HG03108 (cell line): ENCODE data around the gene CLSTN1.

Source experiments
- ATAC-seq: cut with Tn5 transposase; IDR thresholded peaks from one replicate; pipeline ENCODE4 v1.9.1; 2021; ENCODE audit warnings: moderate library complexity; ENCODE audit not compliant: unreplicated experiment

CLSTN1 gene

GRCh38 chr1:9852004-9852403 is 28.2 kb upstream of the CLSTN1 start:
- no peak for ATAC-seq

- ATAC-seq, result no peak
Observed at GRCh38 chr1:9850442-9851162, 26.8 kb upstream of the CLSTN1 start.

GRCh38 chr1:9849691-9850441 is 26.1 kb upstream of the CLSTN1 start:
- no peak for ATAC-seq

GRCh38 chr1:9848022-9848421 is 24.3 kb upstream of the CLSTN1 start:
- no peak for ATAC-seq

- no peak for ATAC-seq
Observed at GRCh38 chr1:9847269-9847668, 23.5 kb upstream of the CLSTN1 start.

DNA sequence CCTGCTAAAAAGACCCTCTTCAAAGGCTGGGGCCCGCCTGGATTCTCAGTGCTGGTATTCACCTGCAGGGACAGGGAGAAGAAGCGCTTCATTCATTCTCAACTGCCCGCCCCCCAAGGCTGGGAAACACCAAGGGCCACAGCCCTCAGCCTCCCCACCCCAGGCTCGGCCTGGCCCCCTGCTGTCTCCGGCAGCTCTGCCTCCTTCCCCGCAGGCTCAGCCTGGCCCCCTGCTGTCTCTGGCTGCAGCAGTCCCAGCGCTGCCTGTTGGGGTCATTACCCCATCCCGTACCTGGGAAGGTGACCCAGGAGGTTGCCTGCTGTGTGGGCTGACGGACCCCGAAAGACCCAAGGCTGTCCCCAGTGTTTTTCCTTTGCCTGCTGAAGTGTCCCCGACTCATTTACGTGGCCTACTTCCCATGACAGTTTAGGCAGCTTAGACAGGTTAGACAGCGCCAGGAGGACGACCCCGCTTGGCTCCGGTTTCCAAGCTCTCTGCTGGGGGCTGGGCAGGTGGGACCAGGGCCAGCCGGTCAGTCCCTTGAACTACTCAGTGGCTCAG is 22.9 kb upstream of the CLSTN1 start:
- ATAC-seq, result no peak

- ATAC-seq, result no peak
Observed at GRCh38 chr1:9845914-9846313, 22.1 kb upstream of the CLSTN1 start.

DNA sequence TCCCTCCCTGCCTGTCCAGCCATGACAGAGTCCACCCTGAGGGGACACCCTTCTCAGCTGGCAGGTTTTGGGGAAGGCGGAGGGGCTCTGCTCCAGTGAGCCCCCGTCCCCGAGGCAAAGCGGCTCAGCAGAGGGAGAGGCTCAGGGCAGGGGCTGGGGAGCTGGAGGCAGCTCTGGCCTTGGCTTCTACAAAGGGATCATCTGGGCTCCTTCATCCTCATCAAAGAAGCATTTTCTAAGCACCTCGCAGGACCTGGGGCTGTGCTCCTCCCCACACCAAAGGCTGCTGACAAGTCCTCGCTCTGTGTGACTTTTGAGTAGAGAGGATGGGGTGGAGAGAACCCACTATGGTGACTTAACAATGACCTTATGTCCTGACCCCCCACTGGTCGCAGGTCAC is 21.0 kb upstream of the CLSTN1 start:
- no peak for ATAC-seq

DNA sequence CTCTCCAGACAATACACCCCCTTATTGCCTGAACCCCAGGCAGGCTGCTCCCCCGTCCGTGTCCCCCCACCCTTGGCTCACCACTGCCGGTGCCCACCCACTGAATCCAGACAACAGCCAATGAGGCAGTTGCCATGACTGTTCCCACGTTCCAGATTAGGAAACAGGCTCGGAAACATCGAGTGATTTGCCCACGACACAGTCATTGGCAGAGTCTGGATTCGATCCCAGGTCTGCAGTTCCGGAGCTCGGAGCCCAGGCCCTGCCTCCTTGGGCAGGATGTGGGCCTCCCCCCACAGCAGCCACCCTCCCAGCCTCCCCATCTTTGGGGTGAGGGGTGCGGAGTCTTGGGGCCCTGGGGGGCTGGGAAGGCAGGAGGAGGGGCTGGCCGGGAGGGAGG is 20.3 kb upstream of the CLSTN1 start:
- ATAC-seq, result no peak

DNA sequence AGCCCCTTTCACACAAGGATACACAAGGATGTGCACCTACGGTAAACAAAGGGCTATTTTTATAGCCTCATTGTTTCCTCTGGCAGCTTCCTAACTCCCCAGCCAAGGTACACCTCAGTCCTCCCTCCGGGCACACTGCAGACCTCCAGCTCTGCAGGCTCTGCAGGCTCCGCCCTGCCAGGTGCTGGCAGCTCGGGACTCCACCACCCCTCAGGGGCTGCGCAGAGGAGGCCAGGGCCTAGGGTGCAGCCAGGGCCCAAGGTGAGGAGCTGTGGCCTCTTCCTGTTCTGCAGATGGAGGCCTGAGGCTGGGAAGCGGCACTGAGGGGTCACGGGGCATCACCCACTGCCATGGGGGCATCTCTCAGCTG is 19.8 kb upstream of the CLSTN1 start:
- ATAC-seq, result no peak

- ATAC-seq, result no peak
Observed at GRCh38 chr1:9842781-9843575, 19.2 kb upstream of the CLSTN1 start.

DNA sequence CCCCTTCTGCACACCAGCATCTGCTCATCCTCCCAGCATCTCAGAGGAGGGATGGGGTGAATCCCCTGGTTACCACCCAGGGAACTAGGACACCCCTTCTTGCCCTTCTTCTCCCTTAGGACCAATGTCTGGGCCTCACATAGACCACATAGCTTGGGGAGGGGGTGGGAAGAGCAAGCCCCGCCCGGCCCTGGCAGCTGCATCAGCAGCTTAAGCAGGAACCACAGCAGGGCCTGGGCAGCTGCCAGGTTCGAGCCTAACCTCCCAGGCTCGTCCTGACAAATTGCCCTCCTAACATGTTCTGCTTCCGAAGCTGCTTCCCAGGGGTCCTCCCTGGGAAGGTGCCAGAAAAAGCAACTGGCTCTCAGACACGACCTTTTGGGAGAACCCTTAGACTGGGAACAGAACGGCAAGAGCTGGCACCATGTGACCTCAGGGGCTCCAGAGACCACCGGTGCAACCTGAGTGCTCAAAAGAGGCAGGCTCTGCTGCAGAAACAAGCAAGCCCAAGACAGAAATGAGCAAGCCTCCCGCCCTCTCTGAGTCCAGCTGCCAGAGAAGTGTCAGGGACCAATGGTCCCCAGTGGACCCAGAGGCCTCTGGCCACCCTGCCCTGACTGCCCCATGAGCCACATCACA is 18.4 kb upstream of the CLSTN1 start:
- no peak for ATAC-seq

- no peak for ATAC-seq
Observed at GRCh38 chr1:9841460-9841859, 17.7 kb upstream of the CLSTN1 start.

DNA sequence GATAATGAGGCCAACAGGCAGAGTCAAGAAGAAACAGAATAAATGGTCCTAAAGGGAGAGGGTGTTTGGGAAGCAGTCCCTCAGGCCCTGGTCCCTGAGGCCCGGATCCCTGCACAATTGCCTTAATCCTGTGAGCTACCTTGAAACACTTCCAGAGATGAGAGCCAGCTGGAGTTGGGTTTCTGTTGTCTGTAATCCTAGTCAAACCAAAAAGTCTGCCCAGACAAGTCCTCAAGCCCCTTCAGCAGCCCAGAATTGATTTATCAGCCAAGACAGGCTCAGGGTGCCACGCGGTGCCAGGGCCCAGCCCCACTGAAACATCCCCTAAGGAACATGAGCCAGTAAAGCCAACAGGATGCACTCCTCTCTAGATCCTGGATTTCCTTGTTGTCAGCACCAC is 16.4 kb upstream of the CLSTN1 start:
- no peak for ATAC-seq

DNA sequence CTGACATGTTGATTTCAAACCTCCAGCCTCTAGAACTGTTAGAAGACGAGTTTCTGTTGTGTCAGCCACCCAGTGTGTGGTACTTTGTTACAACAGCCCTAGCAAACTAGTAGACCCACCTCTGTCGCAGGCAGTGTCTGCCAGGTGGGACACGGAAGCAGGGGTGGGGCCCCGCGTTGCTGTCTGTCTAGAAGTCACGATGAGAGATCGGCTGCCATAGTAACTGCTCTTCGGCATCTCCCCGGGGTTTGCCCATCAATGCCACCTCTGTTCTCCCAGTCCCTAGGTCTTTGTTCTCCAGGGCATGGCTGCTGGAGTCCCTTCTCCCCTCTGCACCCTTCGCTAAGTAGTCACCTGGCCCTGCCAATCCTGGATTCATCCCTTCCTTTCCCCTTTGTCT is 15.2 kb upstream of the CLSTN1 start:
- no peak for ATAC-seq

DNA sequence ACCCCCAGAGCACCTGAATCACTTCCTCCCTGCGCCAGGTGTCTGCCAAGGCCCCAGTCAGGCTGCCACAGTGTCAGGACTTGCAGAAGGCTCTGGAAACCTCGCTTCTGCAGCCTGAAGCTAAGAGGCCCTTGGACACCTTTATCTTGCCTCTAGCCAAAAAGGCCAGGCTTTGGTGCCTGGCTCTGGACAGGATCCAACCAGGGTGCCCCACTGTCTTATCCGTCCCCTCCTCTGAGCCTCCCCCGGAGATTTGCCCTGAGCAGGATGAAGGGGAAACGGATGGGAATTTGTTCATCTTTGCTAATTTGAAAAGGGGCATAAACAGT is 12.8 kb upstream of the CLSTN1 start:
- ATAC-seq, result no peak

DNA sequence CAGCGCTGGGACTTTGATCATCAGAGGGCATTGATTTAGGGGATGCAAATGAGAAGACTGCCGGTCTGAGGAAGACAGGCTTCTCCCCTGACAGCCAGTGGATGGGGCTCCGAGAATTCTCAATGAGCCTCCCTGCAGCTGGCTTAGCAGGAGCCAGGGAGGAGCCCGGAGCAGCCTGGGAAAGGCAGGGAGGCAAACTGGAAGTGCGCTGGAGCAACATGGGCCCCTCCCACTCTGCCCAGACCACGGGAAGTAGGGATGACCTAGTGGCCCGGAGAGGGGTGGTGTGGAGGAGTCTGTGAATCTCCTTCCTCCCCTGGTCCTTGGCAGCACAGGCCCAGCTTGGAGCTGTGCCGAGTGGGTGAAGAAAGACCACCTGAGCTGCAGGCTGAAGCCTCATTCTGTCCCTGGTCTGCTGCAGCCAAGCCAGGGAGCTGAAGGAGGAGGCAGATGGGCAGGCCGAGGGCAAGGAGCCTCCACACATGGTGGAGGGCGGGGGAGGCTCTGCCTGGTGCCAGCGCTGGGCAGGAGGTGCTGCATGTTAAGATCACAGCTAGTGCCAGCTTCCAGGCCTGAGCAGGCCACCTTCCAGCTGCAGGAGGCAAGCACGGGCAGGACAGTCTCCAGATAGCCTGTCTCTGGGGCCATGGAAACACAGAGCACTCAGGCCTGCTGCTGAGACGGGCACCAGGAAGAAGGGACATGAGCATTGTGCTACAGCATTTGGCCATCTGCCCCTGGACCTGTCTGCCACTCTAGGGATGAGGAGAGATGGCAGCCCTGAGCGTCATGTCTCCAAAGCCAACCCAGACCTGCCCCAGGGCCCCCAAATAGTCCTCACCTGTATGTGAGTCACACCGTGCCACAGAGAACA is 12.2 kb upstream of the CLSTN1 start:
- no peak for ATAC-seq

GRCh38 chr1:9835404-9835757 is 11.6 kb upstream of the CLSTN1 start:
- no peak for ATAC-seq

DNA sequence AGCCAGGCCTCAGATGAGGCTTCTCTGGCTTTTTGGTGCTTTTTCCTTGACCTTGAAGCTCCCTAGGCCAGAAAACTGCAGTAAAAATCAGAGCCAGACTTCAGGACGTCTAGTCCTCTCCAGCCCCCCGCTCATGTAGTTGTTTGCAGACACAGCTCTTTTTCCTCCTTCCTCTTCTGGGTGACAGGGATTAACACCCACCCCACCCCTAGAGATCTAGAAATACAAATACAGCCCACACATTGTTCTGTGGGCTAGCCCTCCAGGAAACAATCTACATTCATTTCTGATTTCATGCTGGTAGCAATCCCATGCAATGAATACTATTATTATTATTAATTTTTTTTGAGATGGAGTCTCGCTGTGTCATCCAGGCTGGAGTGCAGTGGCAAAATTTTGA is 9.9 kb upstream of the CLSTN1 start:
- ATAC-seq, result no peak

- ATAC-seq, result no peak
Observed at GRCh38 chr1:9827558-9828185, 3.9 kb upstream of the CLSTN1 start.
